SK-N-SH (cell line): ENCODE results near the gene FAM9C. TPM values are rescaled to one million over a fixed set of nuclear protein-coding genes. Genes with fewer than 3 reads are reported as not detected.

ENCODE experiments used
- CTCF ChIA-PET: fragments of 300-600, 350-600 bp; formaldehyde crosslinking; extraction: SDS; loops from one replicate; lab custom pipeline; 2021; lab: Yijun Ruan, JAX
- POLR2A ChIA-PET: fragments of 350-600 bp; sonication (Branson Sonifier 250); formaldehyde crosslinking; extraction: SDS; loops from one replicate; lab custom pipeline; 2020; ENCODE audit warnings: antibody characterized with exemption, inconsistent platforms; lab: Yijun Ruan, JAX
- DNase-seq: peaks from one replicate; pipeline ENCODE4 v3.0.0; 2012
- H2AFZ ChIP-seq: fragments of 200-600 bp; sonication (generic); 2 replicates; pipeline ENCODE4 v1.8.1; 2016; ENCODE audit warnings: antibody characterized with exemption, mild to moderate bottlenecking, low read depth
- H3F3A ChIP-seq: fragments of 200-600 bp; sonication (generic); replicated peaks from 2 replicates; pipeline ENCODE3; 2016; ENCODE audit warnings: antibody characterized with exemption, mild to moderate bottlenecking; ENCODE audit not compliant: insufficient read depth
- H3K27ac ChIP-seq, 2 experiments: fragments of 200-500 bp in 1 of 2; fragments of 200-600 bp in 1 of 2; sonication (Bioruptor generic) in 1 of 2; sonication (generic), shearing (Covaris generic) in 1 of 2; 2 replicates each; pipeline versions ENCODE4 v1.5.1 to v1.6.1; 2014 to 2016; ENCODE audit warnings: low read depth in 2 of 2, inconsistent platforms in 1 of 2, low read length in 1 of 2, mild to moderate bottlenecking in 1 of 2, mixed read lengths in 1 of 2
- H3K27me3 ChIP-seq: fragments of 200-600 bp; sonication (generic), shearing (Covaris generic); 2 replicates; pipeline ENCODE4 v1.6.1; 2016; ENCODE audit warnings: mixed run types; ENCODE audit not compliant: insufficient read depth
- H3K36me3 ChIP-seq, 2 experiments: fragments of 200-500 bp in 1 of 2; fragments of 200-600 bp in 1 of 2; sonication (Bioruptor generic) in 1 of 2; sonication (generic) in 1 of 2; replicated peaks in 1 of 2; 2 replicates each; pipeline versions ENCODE3 to v1.5.1; 2014 to 2016; ENCODE audit warnings: low read length in 1 of 2, mild to moderate bottlenecking in 1 of 2; ENCODE audit not compliant: insufficient read depth in 2 of 2, control insufficient read depth in 1 of 2
- H3K4me1 ChIP-seq, 2 experiments: fragments of 200-500 bp in 1 of 2; fragments of 200-600 bp in 1 of 2; sonication (Bioruptor generic) in 1 of 2; sonication (generic), shearing (Covaris generic) in 1 of 2; 2 replicates each; pipeline versions ENCODE4 v1.5.1 to v1.6.1; 2014 to 2016; ENCODE audit warnings: low read depth in 1 of 2, low read length in 1 of 2, mixed run types in 1 of 2; ENCODE audit not compliant: insufficient read depth in 2 of 2, control insufficient read depth in 1 of 2
- H3K4me2 ChIP-seq: fragments of 200-600 bp; sonication (generic), shearing (Covaris generic); 2 replicates; pipeline ENCODE4 v1.6.1; 2017; ENCODE audit warnings: mixed run types
- H3K4me3 ChIP-seq, 2 experiments: fragments of 200-500 bp in 1 of 2; fragments of 200-600 bp in 1 of 2; sonication (Bioruptor generic) in 1 of 2; sonication (generic), shearing (Covaris generic) in 1 of 2; 2 replicates each; pipeline versions ENCODE4 v1.5.1 to v1.8.1; 2014 to 2016; ENCODE audit warnings: low read depth in 2 of 2, inconsistent platforms in 1 of 2, low read length in 1 of 2, mild to moderate bottlenecking in 1 of 2, mixed read lengths in 1 of 2, moderate library complexity in 1 of 2
- H3K79me2 ChIP-seq: fragments of 200-600 bp; sonication (generic); 2 replicates; pipeline ENCODE4 v1.8.1; 2017; ENCODE audit warnings: mild to moderate bottlenecking; ENCODE audit not compliant: insufficient read depth
- H3K9ac ChIP-seq: fragments of 200-600 bp; sonication (generic); 2 replicates; pipeline ENCODE4 v1.6.1; 2017; ENCODE audit warnings: mixed run types
- H3K9me2 ChIP-seq: fragments of 200-600 bp; sonication (generic); 2 replicates; pipeline ENCODE4 v1.6.1; 2017; ENCODE audit warnings: mixed run types
- H3K9me3 ChIP-seq: fragments of 200-600 bp; sonication (generic); 2 replicates; pipeline ENCODE4 v1.6.1; 2017; ENCODE audit warnings: mixed run types, mild to moderate bottlenecking, moderate library complexity
- H4K20me1 ChIP-seq: fragments of 200-600 bp; sonication (generic); 2 replicates; pipeline ENCODE4 v1.6.1; 2017; ENCODE audit warnings: mild to moderate bottlenecking, mixed run types; ENCODE audit not compliant: insufficient read depth
- FOSL2 ChIP-seq: IDR thresholded peaks from 2 replicates; pipeline ENCODE4 v1.4.0; 2012; ENCODE audit warnings: low read depth, mild to moderate bottlenecking, moderate library complexity, borderline replicate concordance
- FOXM1 ChIP-seq: IDR thresholded peaks from 2 replicates; pipeline ENCODE4 v1.4.0; 2012; ENCODE audit warnings: low read depth, mild to moderate bottlenecking
- GABPA ChIP-seq: IDR thresholded peaks from 2 replicates; pipeline ENCODE4 v1.4.0; 2012; ENCODE audit warnings: low read depth, mild to moderate bottlenecking
- GATA2 ChIP-seq: sonication (generic); formaldehyde crosslinking; IDR thresholded peaks from 2 replicates; pipeline ENCODE4 v1.5.0; 2020; ENCODE audit warnings: mild to moderate bottlenecking, missing genetic modification reagents
- IRF3 ChIP-seq: fragments of 150-350 bp; IDR thresholded peaks from 2 replicates; pipeline ENCODE4 v1.6.1; 2016; ENCODE audit warnings: mild to moderate bottlenecking, low read depth, low read length
- NRF1 ChIP-seq: IDR thresholded peaks from 2 replicates; pipeline ENCODE4 v1.6.1; 2012; ENCODE audit warnings: low read depth, mild to moderate bottlenecking, low read length
- PBX3 ChIP-seq: IDR thresholded peaks from 2 replicates; pipeline ENCODE4; 2012
- RCOR1 ChIP-seq: fragments of 150-350 bp; IDR thresholded peaks from 2 replicates; pipeline ENCODE4 v1.6.1; 2017; ENCODE audit warnings: antibody characterized with exemption, low read length
- RXRA ChIP-seq: IDR thresholded peaks from 2 replicates; pipeline ENCODE4 v1.4.0; 2012; ENCODE audit warnings: low read depth, mild to moderate bottlenecking, borderline replicate concordance
- SMC3 ChIP-seq: IDR thresholded peaks from 2 replicates; pipeline ENCODE4 v1.6.1; 2012; ENCODE audit warnings: low read depth, low read length, improper control_type of control experiment
- WGBS: methylation state at CpG from one replicate; pipeline ENCODE4 v1.1.6; 2017; ENCODE audit warnings: low lambda C conversion rate; 5-methylcytosine and 5-hydroxymethylcytosine counted together
- polyA plus RNA-seq, 3 experiments: library from polyadenylated mRNA; depleted of rRNA; stranded (reverse); fragments of >200 nt; gene quantifications; 2 replicates each; pipeline ENCODE4 v1.2.3, GENCODE V29; 2012
- TF ChIP-seq, protein P1 (sequence below): IDR thresholded peaks from 2 replicates; pipeline ENCODE4 v1.4.0; 2012; ENCODE audit warnings: low read depth, borderline replicate concordance
- TF ChIP-seq, protein P2 (sequence below): IDR thresholded peaks from 2 replicates; pipeline ENCODE4 v1.4.0; 2012; ENCODE audit warnings: low read depth
- TF ChIP-seq, protein P3 (sequence below): IDR thresholded peaks from 2 replicates; pipeline ENCODE4 v1.6.1; 2012; ENCODE audit warnings: mild to moderate bottlenecking, low read depth, low read length, moderate library complexity

Gene FAM9C
- polyA plus RNA-seq, 1 of the 3 experiments (the other 2 are of a cell fraction) = 2.6 TPM

GRCh38 chrX:13008851-13009250 is 35.6 kb downstream of the FAM9C start:
- H3K79me2 ChIP-seq = no peaks in the 10 kb centered on the region
- ChIA-PET CTCF (no interaction called here), POLR2A (no interaction called here)
- H4K20me1 ChIP-seq = no peaks in the 10 kb centered on the region
- H3K4me2 ChIP-seq = 0 out of 2 replicates have a peak overlapping the region, but pooled peaks have one; percentile 46
- H3K9ac ChIP-seq = no peak overlapping the region
- H3K9me3 ChIP-seq = no peaks in the 10 kb centered on the region
- H3K4me1 ChIP-seq = peaks cover 2 to 35% of the 10 kb centered on the region in 2 experiments; a peak in 3 of 4 replicates
- H3K4me3 ChIP-seq = no peak overlapping the region
- no peak for TF ChIP-seq NRF1
- no peak for TF ChIP-seq RCOR1
- TF ChIP-seq GABPA = no peak
- DNase-seq = no peak
- H3F3A ChIP-seq = peaks cover 39% of the 10 kb centered on the region
- H2AFZ ChIP-seq = no peak overlapping the region
- no peaks in the 10 kb centered on the region for H3K27me3 ChIP-seq
- no peaks in the 10 kb centered on the region for H3K36me3 ChIP-seq
- H3K27ac ChIP-seq = peak overlapping the region in 1 of 2 experiments; percentile 68; a peak in 3 of 4 replicates
- no peaks in the 10 kb centered on the region for H3K9me2 ChIP-seq
- WGBS = 49% methylated on average over 3 of the region's 3 CpGs

DNA sequence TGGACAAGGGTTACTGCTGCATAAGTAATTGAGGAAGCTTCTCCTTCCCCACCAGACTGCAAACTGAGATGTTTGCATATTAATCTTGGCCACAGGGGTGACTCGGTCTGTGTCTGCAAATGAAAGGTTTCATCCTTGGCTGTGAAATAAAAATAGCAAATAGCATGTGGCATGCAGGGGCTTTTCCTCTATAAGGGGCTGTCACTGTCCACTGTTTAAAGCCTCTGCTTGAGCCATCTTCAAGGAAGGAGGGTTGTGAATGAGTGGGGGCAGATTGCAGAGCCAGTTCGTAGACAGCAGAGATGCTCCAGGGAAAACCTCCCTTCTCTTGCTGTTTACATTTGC is 36.3 kb downstream of the FAM9C start:
- H3K4me2 ChIP-seq = peak overlapping the region; percentile 55
- POLR2A ChIA-PET = no interaction called here
- DNase-seq = no peak

More for the DNA sequence above, 36.3 kb downstream of the FAM9C start:
- Histone ChIP-seq H3K9me2 (no peaks in the 10 kb centered on the region), H3K27ac (peak overlapping the region; percentile 61 to 68; a peak in 3 of 4 replicates), H4K20me1 (no peaks in the 10 kb centered on the region), H3K36me3 (no peaks in the 10 kb centered on the region), H3K4me1 (peaks cover 0 to 35% of the 10 kb centered on the region in 2 experiments; a peak in 3 of 4 replicates), H2AFZ (no peak overlapping the region), H3K79me2 (no peaks in the 10 kb centered on the region), H3K9ac (peak overlapping the region; percentile 10; the same call in 1 of the 2 replicates), H3K27me3 (no peaks in the 10 kb centered on the region), H3K4me3 (no peak overlapping the region), H3K9me3 (no peaks in the 10 kb centered on the region), H3F3A (peaks cover 39% of the 10 kb centered on the region)
- CTCF ChIA-PET = no interaction called here
- 35% methylated on average over 2 of the region's 2 CpGs for WGBS
- TF ChIP-seq FOXM1 = no peak
- no peak for TF ChIP-seq RXRA
- TF ChIP-seq GATA2 (CRISPR knock-in tag) = no peak
- TF ChIP-seq FOSL2 = no peak
- TF ChIP-seq SMC3 = no peak
- TF ChIP-seq, protein P1, sequence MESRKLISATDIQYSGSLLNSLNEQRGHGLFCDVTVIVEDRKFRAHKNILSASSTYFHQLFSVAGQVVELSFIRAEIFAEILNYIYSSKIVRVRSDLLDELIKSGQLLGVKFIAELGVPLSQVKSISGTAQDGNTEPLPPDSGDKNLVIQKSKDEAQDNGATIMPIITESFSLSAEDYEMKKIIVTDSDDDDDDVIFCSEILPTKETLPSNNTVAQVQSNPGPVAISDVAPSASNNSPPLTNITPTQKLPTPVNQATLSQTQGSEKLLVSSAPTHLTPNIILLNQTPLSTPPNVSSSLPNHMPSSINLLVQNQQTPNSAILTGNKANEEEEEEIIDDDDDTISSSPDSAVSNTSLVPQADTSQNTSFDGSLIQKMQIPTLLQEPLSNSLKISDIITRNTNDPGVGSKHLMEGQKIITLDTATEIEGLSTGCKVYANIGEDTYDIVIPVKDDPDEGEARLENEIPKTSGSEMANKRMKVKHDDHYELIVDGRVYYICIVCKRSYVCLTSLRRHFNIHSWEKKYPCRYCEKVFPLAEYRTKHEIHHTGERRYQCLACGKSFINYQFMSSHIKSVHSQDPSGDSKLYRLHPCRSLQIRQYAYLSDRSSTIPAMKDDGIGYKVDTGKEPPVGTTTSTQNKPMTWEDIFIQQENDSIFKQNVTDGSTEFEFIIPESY = no peak
- TF ChIP-seq PBX3 = 0 out of 2 replicates have a peak, but pooled peaks have one; percentile 0
- no peak for TF ChIP-seq IRF3
- TF ChIP-seq, protein P2, sequence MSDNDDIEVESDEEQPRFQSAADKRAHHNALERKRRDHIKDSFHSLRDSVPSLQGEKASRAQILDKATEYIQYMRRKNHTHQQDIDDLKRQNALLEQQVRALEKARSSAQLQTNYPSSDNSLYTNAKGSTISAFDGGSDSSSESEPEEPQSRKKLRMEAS = peak; percentile 6; the same call in 1 of the 2 replicates
- TF ChIP-seq, protein P3, sequence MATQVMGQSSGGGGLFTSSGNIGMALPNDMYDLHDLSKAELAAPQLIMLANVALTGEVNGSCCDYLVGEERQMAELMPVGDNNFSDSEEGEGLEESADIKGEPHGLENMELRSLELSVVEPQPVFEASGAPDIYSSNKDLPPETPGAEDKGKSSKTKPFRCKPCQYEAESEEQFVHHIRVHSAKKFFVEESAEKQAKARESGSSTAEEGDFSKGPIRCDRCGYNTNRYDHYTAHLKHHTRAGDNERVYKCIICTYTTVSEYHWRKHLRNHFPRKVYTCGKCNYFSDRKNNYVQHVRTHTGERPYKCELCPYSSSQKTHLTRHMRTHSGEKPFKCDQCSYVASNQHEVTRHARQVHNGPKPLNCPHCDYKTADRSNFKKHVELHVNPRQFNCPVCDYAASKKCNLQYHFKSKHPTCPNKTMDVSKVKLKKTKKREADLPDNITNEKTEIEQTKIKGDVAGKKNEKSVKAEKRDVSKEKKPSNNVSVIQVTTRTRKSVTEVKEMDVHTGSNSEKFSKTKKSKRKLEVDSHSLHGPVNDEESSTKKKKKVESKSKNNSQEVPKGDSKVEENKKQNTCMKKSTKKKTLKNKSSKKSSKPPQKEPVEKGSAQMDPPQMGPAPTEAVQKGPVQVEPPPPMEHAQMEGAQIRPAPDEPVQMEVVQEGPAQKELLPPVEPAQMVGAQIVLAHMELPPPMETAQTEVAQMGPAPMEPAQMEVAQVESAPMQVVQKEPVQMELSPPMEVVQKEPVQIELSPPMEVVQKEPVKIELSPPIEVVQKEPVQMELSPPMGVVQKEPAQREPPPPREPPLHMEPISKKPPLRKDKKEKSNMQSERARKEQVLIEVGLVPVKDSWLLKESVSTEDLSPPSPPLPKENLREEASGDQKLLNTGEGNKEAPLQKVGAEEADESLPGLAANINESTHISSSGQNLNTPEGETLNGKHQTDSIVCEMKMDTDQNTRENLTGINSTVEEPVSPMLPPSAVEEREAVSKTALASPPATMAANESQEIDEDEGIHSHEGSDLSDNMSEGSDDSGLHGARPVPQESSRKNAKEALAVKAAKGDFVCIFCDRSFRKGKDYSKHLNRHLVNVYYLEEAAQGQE = peak; percentile 74; the same call in 1 of the 2 replicates
